Stimulated activated CD8-positive, alpha-beta memory T cell treated with anti-CD3 and anti-CD28 coated beads, Interleukin-7, amount 100 ng/mL, for 4 hours (primary cell): ENCODE results near the gene FBLIM1.

Experiments used
- DNase-seq, 2 donors: peaks; one replicate each; pipeline ENCODE4 v3.0.0-alpha.2; 2020; ENCODE audit warnings: low read depth in 2 of 2

FBLIM1 gene

DNA sequence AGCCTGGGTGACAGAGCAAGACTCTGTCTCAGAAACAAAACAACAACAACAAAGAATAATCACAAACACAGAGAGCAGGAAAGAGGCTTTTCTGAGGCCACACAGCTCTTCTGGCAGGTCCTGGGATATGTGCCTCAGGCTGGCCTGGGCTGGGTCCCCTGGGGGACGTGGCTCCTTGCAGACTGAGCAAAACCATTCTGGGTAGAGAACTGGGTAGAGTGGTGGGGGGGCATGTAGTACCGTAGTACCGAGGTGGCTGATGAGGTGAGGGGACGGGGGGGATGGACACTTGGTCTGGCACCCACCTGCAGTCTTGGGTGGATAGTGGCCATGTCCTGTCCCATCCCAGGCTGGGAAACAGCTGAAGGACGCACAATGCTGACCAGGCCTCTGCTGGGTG lies 10.3 kb upstream of the FBLIM1 start:
- DNase-seq, result no peak

DNA sequence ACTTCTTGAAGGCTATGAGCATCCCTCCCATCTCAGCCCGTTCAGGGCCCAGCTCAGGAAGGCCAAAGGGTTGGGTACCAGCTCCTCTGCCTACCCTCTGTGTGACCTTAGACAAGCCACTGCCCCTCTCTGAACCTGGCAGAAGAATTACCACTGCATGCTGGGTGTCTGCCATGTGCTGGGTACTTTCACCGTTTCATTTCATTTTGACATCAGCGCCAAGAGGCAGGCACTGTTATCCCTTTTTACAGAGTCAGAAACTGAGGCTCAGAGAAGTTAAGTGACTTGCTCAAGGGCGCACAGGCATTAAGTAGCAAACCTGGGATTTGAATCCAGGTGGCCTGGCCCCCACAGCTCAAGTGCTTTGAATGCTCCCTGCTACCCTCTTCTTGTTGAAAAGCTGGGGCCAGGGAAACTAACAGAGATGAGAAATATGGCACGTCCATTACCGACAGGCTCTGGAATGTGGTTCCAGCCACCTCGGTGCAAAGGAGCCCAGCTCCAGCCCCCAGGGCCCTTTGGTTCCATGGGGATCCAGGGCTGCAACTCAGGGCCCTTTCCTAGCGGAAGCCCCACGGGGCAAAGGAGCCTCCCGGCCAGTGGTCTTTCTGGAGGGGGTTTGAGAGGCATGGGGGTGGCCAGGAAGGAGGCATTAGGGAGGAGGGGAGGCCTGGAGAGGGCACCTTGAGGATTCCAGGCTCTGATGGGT lies 9.8 kb upstream of the FBLIM1 start:
- no peak for DNase-seq

DNA sequence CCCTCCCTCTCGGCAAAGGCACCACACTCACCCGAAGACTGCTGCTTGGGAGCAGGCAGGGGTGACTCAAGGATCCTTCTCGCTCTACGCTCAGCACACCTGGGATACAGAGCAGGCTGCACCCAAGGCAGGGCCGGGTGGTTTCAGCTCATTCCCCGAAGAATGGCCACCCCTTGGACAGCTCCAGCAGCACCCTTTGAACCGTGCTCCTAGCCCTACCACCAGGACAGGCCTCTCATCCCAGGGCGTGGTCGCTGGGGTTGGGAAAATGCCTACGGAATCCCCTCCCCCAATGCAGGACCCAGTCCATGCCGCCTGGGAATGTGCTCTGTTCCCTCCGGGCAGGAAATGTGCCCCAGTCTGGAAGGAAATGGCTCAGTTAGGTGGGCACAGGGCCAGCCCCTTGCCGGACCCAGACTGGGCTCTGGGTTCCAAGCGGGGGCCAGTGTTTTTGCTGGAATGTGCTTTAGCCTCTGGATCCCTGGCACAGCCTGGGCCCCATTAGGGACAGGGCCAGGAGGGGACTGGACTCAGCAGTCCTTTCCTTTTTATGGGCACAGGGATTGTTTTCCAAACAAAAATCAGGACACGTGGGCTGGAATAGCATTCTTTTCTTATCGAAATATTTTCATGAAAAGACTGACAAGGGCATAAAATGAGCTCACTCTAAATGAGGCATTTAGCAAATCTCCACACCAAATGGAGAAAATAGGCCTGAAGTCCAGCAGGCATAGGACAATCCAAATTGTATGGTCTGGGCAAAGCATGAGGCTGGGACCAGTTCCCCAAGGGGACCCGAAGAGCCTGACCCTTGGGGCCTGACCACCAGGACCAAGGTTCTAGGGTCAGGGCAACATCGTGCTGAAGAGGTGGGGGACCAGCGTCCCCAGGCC lies 8.9 kb upstream of the FBLIM1 start:
- DNase-seq, result no peak

DNA sequence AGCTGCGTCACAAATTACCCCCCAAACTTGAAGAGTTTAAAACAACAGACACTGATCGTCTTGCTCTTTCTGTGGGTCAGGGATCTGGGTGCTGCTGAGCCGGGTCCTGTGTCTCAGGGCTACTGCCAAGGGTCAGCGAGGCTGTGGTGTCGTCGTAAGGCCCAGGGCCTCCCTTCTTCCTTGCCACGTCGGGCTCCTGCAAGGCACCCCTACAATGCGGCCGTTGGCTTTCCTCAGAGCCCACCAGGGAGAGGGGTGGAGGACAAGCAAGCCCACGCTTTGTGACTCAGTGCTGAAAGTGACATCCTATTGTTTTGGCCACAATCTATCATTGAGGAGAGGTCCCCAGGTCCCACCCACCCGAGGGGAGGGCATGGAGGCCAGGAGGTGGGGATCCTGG lies 7.7 kb upstream of the FBLIM1 start:
- no peak for DNase-seq

DNA sequence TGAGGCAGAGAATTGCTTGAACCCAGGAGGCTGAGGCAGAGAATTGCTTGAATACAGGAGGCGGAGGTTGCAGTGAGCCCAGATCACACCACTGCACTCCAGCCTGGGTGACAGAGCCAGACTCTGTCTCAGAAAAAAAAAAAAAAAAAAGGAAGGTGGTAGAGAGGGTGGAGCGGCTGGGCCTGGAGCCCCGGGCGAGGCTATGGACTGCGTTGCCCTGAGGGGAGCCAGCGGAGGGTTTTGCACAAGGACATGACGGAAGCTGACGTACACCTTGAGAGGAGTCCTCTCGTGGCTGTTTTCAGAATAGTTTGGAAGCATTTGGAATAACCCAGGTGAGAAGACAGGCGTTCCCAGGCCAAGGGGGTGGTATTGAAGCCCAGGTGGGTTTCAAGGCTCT lies 6.9 kb upstream of the FBLIM1 start:
- DNase-seq, result no peak

DNA sequence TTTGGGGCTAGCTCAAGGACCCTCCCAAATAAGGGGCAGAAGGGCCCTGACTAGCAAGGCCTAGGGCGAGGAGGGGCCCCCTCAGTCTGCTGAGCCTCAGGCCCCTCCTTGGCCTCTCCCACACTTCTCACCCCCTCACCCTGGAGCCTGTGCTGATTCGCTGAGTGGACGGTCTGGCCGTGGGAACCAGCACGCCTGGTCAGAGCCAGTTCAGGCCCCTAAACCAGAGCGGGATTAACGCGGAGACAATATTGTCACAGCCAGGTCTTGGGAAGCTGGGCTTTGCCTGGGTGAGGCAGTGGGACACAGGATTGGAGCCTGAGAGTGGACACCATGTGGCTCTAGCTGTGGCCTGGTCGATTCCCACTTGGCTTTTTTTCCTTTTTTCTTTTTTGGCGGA lies 4.8 kb upstream of the FBLIM1 start:
- no peak for DNase-seq

DNA sequence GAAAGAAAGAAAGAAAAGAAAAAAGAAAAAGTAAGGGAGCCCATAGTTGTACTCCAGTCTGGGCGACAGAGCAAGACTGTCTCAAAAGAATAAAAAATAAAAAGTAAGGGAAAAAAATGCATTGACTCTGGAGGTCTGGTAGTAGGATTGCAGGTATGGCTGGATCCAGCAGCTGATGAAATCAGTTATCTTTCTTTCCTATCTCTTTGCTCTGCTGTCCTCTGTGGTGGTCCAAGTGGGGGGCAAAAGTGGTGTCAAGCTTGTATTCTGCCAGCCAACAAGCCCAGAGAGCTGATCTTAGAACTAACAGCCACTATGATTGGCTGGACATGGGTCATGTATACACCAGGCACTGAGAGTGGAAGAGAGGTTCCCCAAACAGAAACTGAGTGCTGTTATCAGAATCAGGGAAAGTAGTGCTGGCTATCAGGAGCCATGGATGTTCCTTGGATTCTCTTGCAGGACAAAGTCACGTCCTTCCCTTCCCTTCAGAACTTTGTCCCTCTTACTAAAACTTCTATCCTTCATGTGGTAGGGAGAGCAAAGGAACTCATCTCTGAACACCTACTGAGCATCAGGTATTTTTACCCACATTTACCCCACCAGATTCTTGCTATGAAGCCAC lies 3.5 kb upstream of the FBLIM1 start:
- no peak for DNase-seq

DNA sequence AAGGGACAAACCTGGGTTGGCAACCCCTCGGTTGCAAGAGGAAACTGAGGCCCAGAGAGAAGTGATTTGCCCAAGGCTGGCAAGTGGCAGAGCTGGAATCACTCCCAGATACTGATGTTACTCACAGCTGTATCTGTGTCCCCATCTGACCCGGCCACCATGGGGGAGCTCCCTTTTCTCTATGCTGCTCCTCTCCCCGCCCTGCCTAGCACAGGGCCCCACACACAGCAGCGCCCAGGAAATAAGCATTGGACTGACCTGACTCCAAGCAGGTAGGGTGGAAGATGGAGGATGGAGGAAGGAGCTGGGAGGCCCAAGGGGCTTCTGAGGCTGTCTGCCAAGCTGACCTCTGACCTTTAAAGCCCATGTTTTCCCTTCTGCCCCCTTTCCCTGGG lies 3.0 kb upstream of the FBLIM1 start:
- DNase-seq, result no peak

DNA sequence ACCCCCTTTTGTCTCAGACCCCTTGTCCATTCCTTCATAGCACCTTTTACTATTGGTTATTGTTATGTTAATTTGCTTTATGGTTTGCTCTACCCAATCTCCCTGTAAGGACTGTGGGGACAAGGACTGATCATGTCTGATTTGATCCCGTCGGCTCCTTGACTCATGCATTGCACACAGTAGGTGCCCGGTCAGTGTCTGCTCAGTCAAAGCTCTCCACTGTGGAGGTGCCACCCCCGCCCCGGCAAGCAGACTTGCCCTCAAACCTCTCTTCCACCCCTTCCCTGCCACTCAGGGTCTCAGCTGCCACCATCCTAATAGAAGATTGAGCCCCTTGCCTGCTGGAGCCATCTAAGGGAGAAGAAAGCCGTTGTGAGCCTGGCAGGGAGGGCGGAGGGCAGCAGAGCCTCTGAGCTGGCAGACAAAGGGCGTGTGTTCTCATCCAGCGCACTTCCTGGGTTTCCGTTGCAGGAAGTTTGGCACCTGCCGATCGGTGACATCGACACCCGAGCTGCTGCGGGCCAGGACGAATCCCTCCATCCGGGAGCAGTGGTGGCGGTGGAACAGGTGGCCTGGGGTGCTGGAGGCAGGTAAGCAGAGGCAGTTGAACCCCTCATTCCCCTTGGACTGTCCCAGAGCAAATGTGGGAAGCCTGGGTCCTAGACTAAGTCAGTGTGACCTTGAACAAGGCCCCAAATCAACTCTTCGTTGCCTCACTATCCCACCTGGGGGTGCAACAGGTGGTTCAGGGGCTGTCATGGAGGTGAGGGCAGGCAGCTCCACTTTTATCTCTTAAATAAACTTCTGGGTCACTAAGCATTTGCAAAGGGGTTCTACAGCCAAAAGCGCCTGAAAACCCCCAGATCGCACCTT lies 2.2 kb upstream of the FBLIM1 start:
- no peak for DNase-seq

DNA sequence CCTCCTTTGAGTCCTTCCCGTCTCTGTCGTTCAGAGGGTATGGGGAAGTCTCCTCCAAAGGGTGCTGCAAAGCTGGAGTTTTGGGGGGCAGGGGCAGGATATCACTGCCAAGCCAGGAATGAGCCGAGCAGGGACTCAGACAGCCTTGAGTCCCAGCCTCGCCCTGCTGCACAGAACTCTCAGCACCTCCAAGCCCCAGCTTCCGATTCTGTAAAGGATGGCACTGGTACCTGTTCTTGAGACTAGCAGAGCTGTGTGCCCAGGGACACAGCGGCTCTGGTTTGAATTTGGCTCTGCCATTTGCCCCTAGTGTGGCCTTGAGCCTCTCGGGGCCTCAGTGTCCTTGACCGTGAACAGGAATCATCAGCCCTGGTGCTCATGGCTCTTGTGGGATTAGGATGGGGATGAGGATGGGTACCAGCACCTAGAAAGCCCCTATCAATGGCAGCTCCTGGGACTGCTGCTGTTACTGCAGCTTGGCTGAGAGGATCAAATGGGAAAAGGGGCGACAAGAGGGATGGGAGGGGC lies 1.5 kb upstream of the FBLIM1 start:
- no peak for DNase-seq

DNA sequence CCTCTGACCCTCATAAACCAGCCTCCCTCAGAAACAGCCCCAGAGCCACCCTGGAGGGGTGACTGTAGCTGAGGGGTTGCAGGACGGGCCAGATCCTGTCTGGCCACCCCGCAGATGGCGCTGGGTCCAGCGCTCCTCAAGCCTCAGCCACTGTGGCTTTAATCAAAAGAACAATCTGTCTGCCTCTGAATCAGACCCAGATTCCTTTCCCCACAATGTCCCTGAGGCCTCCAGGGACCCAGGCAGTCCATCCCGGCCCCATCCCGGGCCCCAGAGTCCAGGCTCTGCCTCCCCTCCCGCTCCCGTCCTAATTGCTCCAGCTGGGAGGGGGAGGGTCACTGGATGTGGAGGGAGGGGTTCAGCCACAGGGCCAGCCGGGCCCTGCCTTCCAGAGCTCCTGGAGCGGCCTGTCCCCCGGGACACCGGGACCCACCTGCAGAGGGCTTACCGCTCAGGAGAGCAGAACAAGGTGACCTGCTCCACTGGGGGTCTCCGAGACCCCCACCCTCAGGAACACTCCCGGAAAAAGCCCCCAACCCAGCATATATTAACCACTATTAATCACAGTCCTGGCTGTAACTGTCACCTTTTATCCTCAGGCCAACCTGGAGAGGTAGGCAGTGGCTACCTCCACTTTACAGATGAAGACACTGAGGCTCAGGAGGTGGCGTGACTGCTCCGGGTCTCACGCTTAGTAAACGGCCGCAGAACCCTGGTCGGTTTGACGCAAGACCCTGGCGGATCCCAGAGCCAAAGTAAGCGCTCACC lies 836 bp upstream of the FBLIM1 start:
- DNase-seq, result no peak

DNA sequence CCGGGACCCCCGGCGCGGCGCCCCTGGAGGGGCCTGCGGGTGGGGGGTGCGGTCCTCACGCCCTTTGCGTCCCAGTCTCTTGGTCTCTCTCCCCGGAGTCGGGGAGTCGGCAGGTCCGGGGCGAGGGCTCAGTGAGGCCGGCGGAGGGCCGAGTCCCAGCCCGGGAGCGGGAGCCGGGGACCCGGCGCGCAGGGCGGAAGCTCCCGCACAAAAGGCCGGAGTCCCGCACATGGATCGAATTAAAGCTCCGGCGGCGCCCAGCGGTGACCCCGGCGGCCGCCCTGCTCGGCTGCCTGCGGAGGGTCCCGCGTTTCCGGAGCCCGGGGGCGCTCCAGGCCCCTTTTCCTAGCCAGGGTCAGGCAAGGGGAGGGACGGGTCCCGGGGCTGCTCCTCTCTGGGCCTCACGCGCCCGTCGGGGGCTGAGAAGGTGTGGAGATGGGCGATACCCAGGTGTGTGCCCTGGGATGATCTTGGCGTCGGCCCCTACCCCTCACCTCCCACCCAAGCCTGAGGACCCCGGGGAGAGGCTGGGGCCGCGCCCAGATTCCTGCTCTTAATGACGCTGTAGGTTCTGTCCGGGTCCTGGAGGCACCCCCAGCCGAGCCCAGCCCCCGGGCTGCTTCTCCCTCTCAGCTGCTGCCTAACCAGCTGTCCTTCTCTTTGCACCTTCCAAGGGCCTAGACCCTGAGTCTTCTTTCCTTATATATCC lies 512 bp downstream of the FBLIM1 start:
- no peak for DNase-seq

DNA sequence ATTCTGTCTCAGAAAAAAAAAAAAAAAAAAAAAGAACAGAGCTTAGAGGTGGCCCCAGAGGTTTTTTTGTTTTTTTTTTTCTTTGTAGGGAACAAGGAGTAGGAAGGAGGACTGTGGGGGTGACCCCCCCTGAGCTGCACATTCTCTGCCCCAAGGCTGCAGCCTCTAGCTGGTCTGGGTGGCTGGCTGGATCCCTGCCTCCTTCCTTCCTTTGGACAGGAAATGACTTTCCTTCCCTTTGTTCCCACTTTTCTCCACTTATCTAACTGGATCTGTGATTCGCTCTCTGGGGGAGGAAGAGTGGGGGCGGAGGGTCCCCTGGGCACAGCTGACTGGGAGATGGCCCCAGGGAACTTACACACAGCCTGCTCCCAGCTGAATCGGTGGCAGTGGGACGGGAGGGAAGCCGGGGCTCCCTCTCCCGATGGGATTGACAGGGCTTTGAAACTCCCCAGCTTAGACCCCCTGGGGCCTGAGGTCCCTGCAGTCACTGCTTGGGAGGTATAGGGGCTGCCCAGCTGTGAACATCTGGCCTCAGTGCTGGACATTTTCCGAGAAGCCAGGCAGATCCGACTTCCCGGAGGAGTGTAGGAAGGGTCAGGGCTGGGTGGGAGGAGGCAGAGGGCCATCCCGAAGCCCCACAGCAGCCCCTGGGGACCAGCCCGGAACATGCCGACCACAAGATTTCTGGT lies 2.1 kb downstream of the FBLIM1 start:
- no peak for DNase-seq

DNA sequence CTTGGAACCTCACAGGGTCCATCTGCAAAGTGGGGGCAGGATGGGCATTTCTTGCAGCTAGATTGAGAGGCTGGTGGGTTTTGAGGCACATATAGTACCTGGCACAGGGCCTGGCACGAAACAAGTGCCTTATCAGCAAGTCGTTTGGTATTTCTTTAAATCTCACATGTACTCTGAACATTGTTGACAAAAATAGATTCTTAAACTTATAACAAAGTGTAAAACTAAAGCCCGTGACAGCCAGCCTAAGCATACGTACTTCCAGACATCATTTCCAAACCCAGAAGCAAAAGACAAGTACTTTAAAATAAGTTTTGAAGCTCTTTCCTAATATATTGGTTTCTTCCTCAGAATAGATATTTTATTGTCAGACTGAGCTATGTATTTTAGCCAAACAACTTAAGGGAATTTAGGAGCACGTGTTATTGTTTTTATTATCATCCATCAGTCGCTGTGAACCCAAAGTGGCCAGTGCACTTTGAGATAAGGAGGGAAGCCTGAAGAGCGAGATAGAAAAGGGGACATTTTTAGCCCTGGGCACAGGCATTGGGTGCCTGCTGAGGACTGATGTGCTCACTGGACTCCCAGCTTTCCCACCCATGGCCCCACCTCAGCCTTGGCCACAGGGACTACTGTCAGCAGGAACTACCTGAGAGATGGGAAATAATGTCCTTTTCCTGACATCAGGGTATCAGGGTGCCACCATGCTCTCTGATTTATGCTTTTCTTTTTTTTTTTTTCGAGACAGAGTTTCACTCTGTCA lies 3.0 kb downstream of the FBLIM1 start:
- no peak for DNase-seq

DNA sequence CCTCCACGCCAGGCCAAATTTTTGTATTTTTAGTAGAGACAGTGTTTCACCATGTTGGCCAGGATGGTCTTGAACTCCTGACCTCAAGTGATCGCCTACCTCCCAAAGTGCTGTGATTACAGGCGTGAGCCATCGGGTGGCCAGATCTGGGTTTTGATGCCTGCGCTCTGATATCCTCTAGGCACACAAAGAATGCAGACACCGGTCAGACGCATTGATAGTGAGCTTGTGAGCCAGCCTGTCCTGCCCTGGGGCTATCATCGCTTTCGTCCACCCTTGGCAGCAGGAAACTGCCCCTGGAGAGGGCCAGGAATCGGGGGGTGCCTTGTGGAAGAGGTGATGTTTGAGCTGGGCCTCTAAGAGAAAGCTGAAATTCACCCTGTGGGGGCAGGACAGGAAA lies 4.0 kb downstream of the FBLIM1 start:
- no peak for DNase-seq

DNA sequence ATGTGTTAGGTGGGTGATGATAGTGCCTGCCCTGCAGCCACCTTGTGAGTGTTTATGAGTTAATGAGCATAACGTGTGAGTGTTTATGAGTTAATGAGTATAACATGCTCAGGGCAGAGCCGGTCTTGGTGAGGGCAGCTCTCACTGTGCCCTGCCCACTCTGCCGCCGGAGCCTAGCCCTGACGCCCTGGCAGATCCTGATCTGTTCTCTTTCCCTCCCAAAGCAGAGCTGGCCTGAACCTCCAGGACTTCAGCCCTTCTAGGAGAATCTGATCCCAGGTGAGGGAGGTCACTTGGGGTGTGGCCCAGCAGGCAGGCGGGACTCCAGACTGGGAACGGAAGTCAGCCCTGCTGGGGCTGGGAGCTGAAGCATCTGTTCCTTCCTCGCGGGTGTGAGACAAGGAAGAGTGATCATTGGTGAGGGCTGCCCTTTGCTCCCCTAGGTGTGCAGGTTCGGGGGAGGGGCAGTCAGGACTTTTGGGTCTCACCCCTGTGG lies 5.7 kb downstream of the FBLIM1 start:
- no peak for DNase-seq

DNA sequence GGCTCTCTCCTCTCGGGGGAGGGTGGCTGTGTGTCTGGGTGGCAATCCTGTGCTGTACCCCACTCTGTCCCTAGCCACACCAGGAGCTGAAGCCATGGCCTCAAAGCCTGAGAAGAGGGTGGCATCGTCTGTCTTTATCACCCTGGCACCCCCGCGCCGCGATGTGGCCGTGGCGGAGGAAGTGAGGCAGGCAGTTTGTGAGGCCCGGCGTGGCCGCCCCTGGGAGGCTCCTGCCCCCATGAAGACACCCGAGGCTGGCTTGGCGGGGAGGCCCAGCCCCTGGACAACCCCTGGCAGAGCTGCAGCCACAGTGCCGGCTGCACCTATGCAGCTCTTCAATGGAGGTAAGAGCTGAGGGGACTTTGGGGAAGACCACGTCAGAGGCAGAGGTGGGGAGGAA lies 6.3 kb downstream of the FBLIM1 start:
- no peak for DNase-seq

DNA sequence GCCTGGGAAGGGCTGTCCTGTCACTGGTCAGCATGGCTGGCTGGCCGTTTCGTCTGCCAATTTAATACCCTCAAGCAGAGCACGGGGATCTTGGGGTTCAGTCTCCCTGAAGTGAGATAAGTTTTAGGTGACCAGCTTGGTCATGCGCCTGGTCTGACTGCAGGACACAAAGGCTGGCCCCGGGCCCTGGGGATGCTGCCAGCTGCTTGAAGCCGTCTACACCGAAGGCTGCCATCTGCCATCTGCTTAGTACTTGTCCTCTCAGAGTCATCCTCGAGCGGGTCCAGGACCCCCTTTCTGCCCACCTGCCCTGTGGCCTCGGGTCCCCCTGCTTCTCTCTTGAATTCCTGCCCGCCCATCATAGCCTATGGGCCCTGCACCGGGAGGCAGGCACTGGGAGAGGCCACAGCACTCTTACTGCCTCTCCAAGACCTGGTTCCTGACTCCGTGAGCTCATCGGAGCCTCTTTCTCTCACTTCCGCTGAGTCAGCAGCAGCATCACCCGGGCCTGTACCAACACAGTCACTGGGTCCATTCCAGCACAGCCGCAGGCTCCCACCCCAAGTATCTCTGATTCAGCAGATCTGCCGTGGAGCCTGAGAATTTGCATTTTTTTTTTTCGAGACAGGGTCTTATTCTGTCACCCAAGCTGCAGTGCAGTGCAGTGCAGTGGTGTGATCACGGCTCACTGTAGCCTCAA lies 7.0 kb downstream of the FBLIM1 start:
- DNase-seq, result no peak
